Sigmoid colon (tissue), 7 donors: ENCODE measurements around the gene MOGAT2. TPM values are rescaled to one million over a fixed set of nuclear protein-coding genes. Genes with fewer than 3 reads are reported as not detected.

Experiments used
- DNase-seq: peaks from one replicate; pipeline ENCODE4 v3.0.0-alpha.2; 2019
- H3K27ac ChIP-seq, 4 donors: fragments of 200-600 bp; sonication (generic); one replicate each; pipeline ENCODE4 v1.5.1; 2016 to 2019; ENCODE audit warnings: mild to moderate bottlenecking in 1 of 4
- H3K27me3 ChIP-seq, 3 donors: fragments of 200-600 bp; sonication (generic); one replicate each; pipeline ENCODE4 v1.5.1; 2019; ENCODE audit warnings: mild to moderate bottlenecking in 1 of 3
- H3K36me3 ChIP-seq, 4 donors: fragments of 200-600 bp; sonication (generic); one replicate each; pipeline ENCODE4 v1.5.1; 2016 to 2019
- H3K4me1 ChIP-seq, 4 donors: fragments of 200-600 bp; sonication (generic); one replicate each; pipeline ENCODE4 v1.5.1; 2017 to 2019
- H3K4me3 ChIP-seq, 4 donors: fragments of 200-600 bp; sonication (generic); one replicate each; pipeline ENCODE4 v1.5.1; 2017 to 2019; ENCODE audit warnings: mild to moderate bottlenecking in 2 of 4, moderate library complexity in 1 of 4
- H3K9me3 ChIP-seq, 4 donors: fragments of 200-600 bp in 3 of 4; sonication (generic) in 3 of 4; one replicate each; pipeline versions ENCODE4 v1.5.1 to v1.6.1; 2013 to 2019
- CTCF ChIP-seq, 4 experiments: fragments of 450-650 bp in 3 of 4; fragments of 200-600 bp in 1 of 4; IDR thresholded peaks; one replicate each; pipeline ENCODE4 v1.5.1; 2016 to 2019; ENCODE audit warnings: antibody characterized with exemption in 4 of 4, mild to moderate bottlenecking in 3 of 4, moderate library complexity in 2 of 4
- EP300 ChIP-seq, 4 donors: sonication (generic); formaldehyde crosslinking; IDR thresholded peaks; one replicate each; pipeline ENCODE4 v1.6.1; 2017; ENCODE audit warnings: antibody characterized with exemption in 4 of 4
- POLR2A ChIP-seq, 2 donors: fragments of 450-650 bp; IDR thresholded peaks; one replicate each; pipeline ENCODE4 v1.6.1; 2016; ENCODE audit warnings: antibody characterized with exemption in 2 of 2, mild to moderate bottlenecking in 2 of 2, moderate library complexity in 2 of 2
- POLR2AphosphoS5 ChIP-seq, 4 donors: sonication (generic); formaldehyde crosslinking; IDR thresholded peaks; one replicate each; pipeline ENCODE4 v1.6.1; 2017; ENCODE audit warnings: antibody characterized with exemption in 4 of 4
- WGBS, 2 donors: extraction: QIAGEN DNeasy Blood & Tissue Kit; methylation state at CpG; one replicate each; pipeline ENCODE4 v1.1.7; 2013; 5-methylcytosine and 5-hydroxymethylcytosine counted together
- intact Hi-C: fragments of 100-400 bp; cut with DNase I; formaldehyde crosslinking; loops from one replicate; pipeline ENCODE4 v1.15.1; 2023
- polyA plus RNA-seq, 3 donors: library from polyadenylated mRNA; stranded (reverse); fragments of 200-250 nt; gene quantifications; one replicate each; pipeline ENCODE4 v1.2.3, GENCODE V29; 2013
- total RNA-seq, 4 donors: library from RNA; depleted of rRNA; stranded (reverse); fragments of >200 nt; gene quantifications; one replicate each; pipeline ENCODE4 v1.1.0, GENCODE V29; 2016
- donor health status: healthy with polysubstance abuse.
- donor health status: Bipolar disorder and iron deficiency.
- donor health status: healthy.

Gene MOGAT2
- total and polyA plus RNA-seq, 7 donors: 0.36 to 98.5 (median 27.3) TPM; not detected in 3

GRCh38 chr11:75770102-75770501 lies 52.5 kb downstream of the MOGAT2 start:
- DNase-seq: peak; percentile 32
- intact Hi-C loops: no loop called here
- H3K9me3 ChIP-seq: no peaks in the 10 kb centered on the region
- H3K27me3 ChIP-seq: peaks cover 0 to 3% (median 0%) of the 10 kb centered on the region in 3 donors
- H3K36me3 ChIP-seq: no peaks in the 10 kb centered on the region
- 87 to 90% methylated on average over 5 of the region's 5 CpGs for WGBS, 2 donors
- H3K4me1 ChIP-seq: peaks cover 0 to 20% (median 19%) of the 10 kb centered on the region in 4 donors
- TF ChIP-seq EP300 (IDR thresholded peaks at IDR 0.05) (no peak), CTCF (IDR thresholded peaks at IDR 0.05) (no peak), POLR2A (IDR thresholded peaks at IDR 0.05) (no peak), POLR2AphosphoS5 (IDR thresholded peaks at IDR 0.05) (no peak)
- no peak overlapping the region for H3K4me3 ChIP-seq
- no peak overlapping the region for H3K27ac ChIP-seq

GRCh38 chr11:75771646-75772410 lies 54.2 kb downstream of the MOGAT2 start:
- Histone ChIP-seq H3K27me3 (no peaks in the 10 kb centered on the region), H3K4me3 (no peak overlapping the region), H3K36me3 (no peaks in the 10 kb centered on the region), H3K9me3 (no peaks in the 10 kb centered on the region), H3K4me1 (peaks cover 0 to 20% (median 19%) of the 10 kb centered on the region in 4 donors), H3K27ac (no peak overlapping the region)
- intact Hi-C loops: no loop called here
- 75 to 80% methylated on average over 6 of the region's 6 CpGs for WGBS, 2 donors
- TF ChIP-seq EP300 (IDR thresholded peaks at IDR 0.05) (no peak), CTCF (IDR thresholded peaks at IDR 0.05) (no peak)
- DNase-seq: peak; percentile 62

GRCh38 chr11:75773595-75774353 lies 56.1 kb downstream of the MOGAT2 start:
- Histone ChIP-seq H3K9me3 (no peaks in the 10 kb centered on the region), H3K27ac (no peak overlapping the region), H3K4me1 (peaks cover 0 to 9% (median 6%) of the 10 kb centered on the region in 4 donors), H3K4me3 (no peak overlapping the region), H3K36me3 (no peaks in the 10 kb centered on the region), H3K27me3 (no peaks in the 10 kb centered on the region)
- intact Hi-C loops: no loop called here
- 66 to 72% methylated on average over 5 of the region's 5 CpGs for WGBS, 2 donors
- TF ChIP-seq POLR2A (IDR thresholded peaks at IDR 0.05) (no peak), CTCF (IDR thresholded peaks at IDR 0.05) (no peak), POLR2AphosphoS5 (IDR thresholded peaks at IDR 0.05) (no peak), EP300 (IDR thresholded peaks at IDR 0.05) (no peak)
- DNase-seq: peak; percentile 33

DNA sequence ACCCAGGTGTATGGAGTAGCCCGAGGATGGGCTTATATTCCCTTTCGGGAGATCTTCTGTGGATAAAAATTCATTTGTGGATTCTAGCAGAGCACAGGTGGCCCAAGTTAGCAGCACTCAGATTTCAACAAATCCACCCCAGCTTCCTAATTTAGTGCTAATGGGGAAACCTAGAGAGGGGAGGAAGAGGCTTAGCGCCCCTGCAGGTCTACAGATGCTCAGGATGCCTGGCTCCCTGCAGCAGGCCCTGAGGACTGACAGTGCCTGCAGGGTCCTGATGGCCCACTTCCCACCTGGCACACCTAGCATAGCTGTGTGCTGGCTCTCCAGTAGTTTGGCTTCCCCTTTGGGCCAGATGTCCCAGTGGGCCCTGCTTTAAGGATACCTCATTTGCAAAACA lies 57.4 kb downstream of the MOGAT2 start:
- Histone ChIP-seq H3K36me3 (no peaks in the 10 kb centered on the region), H3K27me3 (no peaks in the 10 kb centered on the region), H3K9me3 (no peaks in the 10 kb centered on the region), H3K4me3 (no peak overlapping the region), H3K4me1 (no peaks in the 10 kb centered on the region), H3K27ac (no peak overlapping the region)
- 97% methylated on average over 3 of the region's 3 CpGs for WGBS, 2 donors
- intact Hi-C loops: no loop called here
- DNase-seq: peak; percentile 32
- TF ChIP-seq CTCF (IDR thresholded peaks at IDR 0.05): no peak
- TF ChIP-seq POLR2A (IDR thresholded peaks at IDR 0.05): no peak
- TF ChIP-seq EP300 (IDR thresholded peaks at IDR 0.05): no peak
- TF ChIP-seq POLR2AphosphoS5 (IDR thresholded peaks at IDR 0.05): no peak
